ENCODE data around the gene CD151. TPM values are rescaled to one million over a fixed set of nuclear protein-coding genes. Genes with fewer than 3 reads are reported as not detected.

CD151 gene
- total RNA-seq: 149 TPM

GRCh38 chr11:832529-833113 is at the start of gene CD151:
CD151 (plus strand) TSS chr11:832952; CDS start chr11:836070, 3,118 bp downstream.

GRCh38 chr11:789943-790342 is 42.8 kb upstream of the CD151 start, which contains the start of gene CEND1:
CEND1 (minus strand) TSS chr11:790090; CDS start chr11:788576, 1,514 bp downstream.

GRCh38 chr11:798093-798713 is 34.5 kb upstream of the CD151 start, which contains the start of gene SLC25A22:
SLC25A22 (minus strand) TSS chr11:798281; CDS start chr11:795006, 3,275 bp downstream.

GRCh38 chr11:809287-810039 is 23.3 kb upstream of the CD151 start, which contains the start of gene RPLP2:
RPLP2 (plus strand) TSS chr11:809967; CDS start chr11:810235, 268 bp downstream.

GRCh38 chr11:818396-819128 is 14.2 kb upstream of the CD151 start, which contains the start of gene PNPLA2:
PNPLA2 (plus strand) TSS chr11:818914; CDS start chr11:819719, 805 bp downstream.

GRCh38 chr11:827897-828192 is 4.9 kb upstream of the CD151 start, which contains the start of gene CRACR2B:
CRACR2B (plus strand) TSS chr11:827919; CDS start chr11:828608, 689 bp downstream.

GRCh38 chr11:842370-843002 is 9.7 kb downstream of the CD151 start, which contains the start of the genes POLR2L and TSPAN4:
POLR2L (minus strand) TSS chr11:842529; CDS start chr11:842508, 21 bp downstream.
TSPAN4 (plus strand) TSS chr11:842852; CDS start chr11:850305, 7,453 bp downstream.

Other genes starting within 250 kb of the CD151 start
- 12.1 TPM for gene IRF7, start 217.0 kb upstream of the CD151 start, total RNA-seq
- 0.88 TPM for gene CDHR5, start 208.0 kb upstream of the CD151 start, total RNA-seq
- not detected for gene SCT, start 205.8 kb upstream of the CD151 start, total RNA-seq
- gene DRD4, start 195.7 kb upstream of the CD151 start, total RNA-seq: 1.2 TPM
- 31.4 TPM for gene DEAF1, start 137.7 kb upstream of the CD151 start, total RNA-seq
- gene TMEM80, start 137.1 kb upstream of the CD151 start, total RNA-seq: 18.5 TPM
- 14.1 TPM for gene EPS8L2, start 126.7 kb upstream of the CD151 start, total RNA-seq
- gene TALDO1, start 85.5 kb upstream of the CD151 start, total RNA-seq: 91.0 TPM
- gene GATD1, start 55.5 kb upstream of the CD151 start, total RNA-seq: 42.8 TPM
- 6.4 TPM for gene CEND1, start 42.9 kb upstream of the CD151 start, total RNA-seq
- 27.7 TPM for gene SLC25A22, start 34.7 kb upstream of the CD151 start, total RNA-seq
- gene PIDD1, start 27.7 kb upstream of the CD151 start, total RNA-seq: 17.8 TPM
- 169 TPM for gene RPLP2, start 23.0 kb upstream of the CD151 start, total RNA-seq
- gene PNPLA2, start 14.0 kb upstream of the CD151 start, total RNA-seq: 28.0 TPM
- 9.5 TPM for gene CRACR2B, start 5.0 kb upstream of the CD151 start, total RNA-seq
- 23.9 TPM for gene POLR2L, start 9.6 kb downstream of the CD151 start, total RNA-seq
- gene TSPAN4, start 9.9 kb downstream of the CD151 start, total RNA-seq: 62.2 TPM
- gene CHID1, start 77.9 kb downstream of the CD151 start, total RNA-seq: 86.6 TPM
- gene AP2A2, start 92.9 kb downstream of the CD151 start, total RNA-seq: 55.5 TPM
- gene MUC6, start 203.8 kb downstream of the CD151 start, total RNA-seq: not detected
- not detected for gene MUC2, start 241.9 kb downstream of the CD151 start, total RNA-seq